AG20443 (cell line): ENCODE results near the gene ESCO1.

Experiments used
- DNase-seq: peaks from one replicate; pipeline ENCODE4 v3.0.0; 2012; ENCODE audit warnings: low spot score, mixed read lengths

The ESCO1 gene

GRCh38 chr18:21489119-21489750 is 111.3 kb downstream of the ESCO1 start:
- DNase-seq: peak; percentile 72

DNA sequence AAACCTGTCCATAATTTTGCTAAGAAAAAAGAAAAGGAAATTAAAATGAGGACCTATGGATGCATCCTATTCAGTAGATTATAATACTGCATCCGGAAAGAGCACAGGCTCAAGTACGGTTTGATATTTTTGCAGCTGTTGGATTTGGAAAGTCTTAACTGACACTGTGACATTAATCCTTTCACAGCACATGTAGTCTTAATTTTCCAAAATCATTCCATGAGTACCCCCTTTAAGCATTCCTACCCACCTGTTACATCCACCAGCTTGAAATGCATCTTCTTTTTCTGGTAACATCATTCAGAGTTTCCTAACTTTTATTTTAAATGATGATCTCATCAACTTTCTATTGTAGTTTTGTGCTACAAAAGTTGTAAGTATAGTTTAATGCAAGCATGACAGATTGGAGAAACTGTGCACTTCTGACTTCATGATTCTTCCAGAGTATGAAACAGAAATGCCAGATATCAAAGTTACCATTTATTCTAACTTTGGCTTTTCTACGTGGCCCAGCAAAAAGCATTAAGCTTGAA is 113.5 kb downstream of the ESCO1 start:
- no peak for DNase-seq

GRCh38 chr18:21484851-21485636 is 115.5 kb downstream of the ESCO1 start:
- no peak for DNase-seq

DNA sequence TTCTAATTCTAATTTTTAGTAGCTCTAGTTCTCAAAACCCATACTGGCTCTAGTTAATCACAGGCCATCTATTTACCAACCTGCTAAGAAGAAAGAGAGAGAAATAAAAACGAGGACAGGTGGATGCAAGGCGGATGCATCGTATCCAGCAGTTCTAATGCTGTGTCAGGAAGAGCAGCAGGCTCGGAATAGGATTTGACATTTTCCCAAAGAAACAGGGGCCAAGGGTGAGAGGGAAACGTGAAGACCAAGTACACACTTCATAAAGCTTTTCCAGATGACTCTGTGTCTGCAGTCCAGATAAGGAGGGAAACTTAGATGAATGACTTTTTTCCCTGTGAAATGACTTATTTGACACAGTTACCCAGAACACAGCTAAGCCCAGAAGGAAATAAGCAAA is 117.5 kb downstream of the ESCO1 start:
- no peak for DNase-seq

- DNase-seq: no peak
These were observed 118.8 kb downstream of the ESCO1 start for GRCh38 chr18:21481739-21482138.

GRCh38 chr18:21479721-21480120 is 120.8 kb downstream of the ESCO1 start:
- DNase-seq: no peak
